ENCODE measurements around the gene TMEM88.
"Not testable (repeated sequence)": the region's sequence is repeated elsewhere in the genome, so short reads cannot be mapped to it uniquely, and the experiment has no call there.

TMEM88 gene

DNA sequence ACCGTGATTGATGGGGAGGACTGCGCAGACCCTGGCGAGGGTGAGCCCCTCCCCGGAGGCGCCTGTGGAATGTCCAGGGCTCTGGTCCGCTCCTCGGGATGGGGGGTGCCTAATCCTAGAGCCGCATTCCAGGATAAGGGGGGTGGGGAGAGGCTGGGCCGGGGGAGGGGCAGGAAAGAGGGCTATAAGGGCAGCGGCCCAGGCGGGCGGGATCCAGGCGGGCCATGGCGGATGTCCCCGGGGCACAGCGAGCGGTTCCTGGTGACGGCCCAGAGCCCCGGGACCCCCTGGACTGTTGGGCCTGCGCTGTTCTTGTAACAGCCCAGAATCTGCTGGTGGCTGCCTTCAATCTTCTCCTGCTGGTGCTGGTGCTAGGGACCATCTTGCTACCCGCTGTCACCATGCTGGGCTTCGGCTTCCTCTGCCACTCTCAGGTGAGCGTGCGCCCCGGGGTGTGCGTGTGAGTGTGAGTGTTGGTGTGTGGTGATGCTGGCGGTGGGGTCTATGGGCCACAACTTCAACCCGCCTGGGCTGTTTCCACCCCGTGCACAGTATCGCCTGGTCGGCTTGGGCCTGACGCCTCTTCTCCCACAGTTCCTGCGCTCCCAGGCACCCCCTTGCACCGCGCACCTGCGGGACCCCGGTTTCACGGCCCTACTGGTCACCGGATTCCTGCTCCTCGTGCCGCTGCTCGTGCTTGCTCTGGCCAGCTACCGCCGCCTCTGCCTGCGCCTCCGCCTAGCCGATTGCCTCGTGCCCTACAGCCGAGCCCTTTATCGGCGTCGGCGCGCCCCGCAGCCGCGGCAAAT is at the start of gene TMEM88:
Gene TMEM88 (plus strand): TSS at position 216 of the 809 bp plus-strand sequence. CDS start 9 bp downstream, at position 225.
- DNase-seq, result peak; percentile 20 to 34

DNA sequence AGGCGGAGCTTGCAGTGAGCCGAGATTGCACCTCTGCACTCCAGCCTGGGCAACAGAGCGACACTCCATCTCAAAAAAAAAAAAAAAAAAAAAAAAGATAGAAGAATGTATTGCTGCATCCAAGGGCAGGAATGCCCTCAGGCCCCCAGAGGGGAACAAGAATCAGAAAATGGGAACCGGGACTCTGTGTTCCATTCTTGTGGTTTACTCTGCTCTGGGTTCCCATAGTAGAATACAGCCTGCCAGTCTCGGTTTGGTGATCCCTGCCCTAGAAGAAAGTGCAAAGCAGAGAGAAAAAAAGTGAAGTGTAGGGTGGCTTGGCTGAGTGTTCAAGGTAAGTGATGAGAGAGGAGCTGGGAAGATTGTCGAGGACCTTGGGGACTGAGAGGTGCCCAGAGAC is 48.3 kb upstream of the TMEM88 start:
- DNase-seq, result no peak

DNA sequence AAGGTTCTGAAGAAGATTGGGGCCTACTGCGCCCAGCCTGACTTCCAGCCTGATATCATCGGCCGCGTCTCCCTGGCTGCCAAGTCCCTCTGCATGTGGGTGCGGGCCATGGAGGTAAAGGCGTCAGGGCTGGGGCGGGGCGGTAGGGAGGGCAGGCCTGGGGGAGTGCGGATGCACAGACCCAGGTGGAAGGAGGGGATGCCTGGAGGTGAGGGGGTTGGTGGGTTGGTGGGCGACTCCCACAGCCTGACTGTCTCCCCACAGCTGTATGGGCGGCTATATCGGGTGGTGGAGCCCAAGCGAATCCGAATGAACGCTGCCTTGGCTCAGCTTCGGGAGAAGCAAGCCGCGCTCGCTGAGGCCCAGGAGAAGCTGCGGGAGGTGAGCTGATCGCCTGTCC is 47.7 kb upstream of the TMEM88 start:
- no peak for DNase-seq

GRCh38 chr17:7809086-7809790 is 45.6 kb upstream of the TMEM88 start:
- no peak for DNase-seq

DNA sequence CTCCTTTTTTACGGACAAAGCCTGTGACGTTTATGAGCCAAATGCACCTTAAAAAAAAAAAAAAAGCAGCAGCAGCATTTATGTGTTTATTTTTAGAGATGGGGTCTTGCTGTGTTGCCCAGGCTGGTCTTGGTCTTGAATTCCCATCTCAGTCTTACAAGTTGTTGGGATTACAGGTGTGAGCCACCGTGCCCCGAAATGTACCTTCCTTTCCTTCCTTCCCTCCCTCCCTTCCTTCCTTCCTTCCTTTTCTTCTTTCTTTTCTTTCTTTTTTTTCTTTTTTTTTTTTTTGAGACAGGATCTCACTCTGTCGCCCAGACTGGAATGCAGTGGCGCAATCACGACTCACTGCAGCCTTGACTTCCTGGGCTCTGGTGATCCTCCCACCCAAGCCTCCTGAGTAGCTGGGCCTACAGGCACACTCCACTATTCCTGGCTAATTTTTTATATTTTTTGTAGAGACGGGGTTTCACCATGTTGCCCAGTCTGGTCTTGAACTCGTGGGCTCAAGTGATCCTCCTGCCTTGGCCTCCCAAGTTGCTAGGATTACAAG is 45.0 kb upstream of the TMEM88 start:
- DNase-seq, result not testable (repeated sequence)

GRCh38 chr17:7811251-7811650 is 43.6 kb upstream of the TMEM88 start:
- DNase-seq, result no peak

GRCh38 chr17:7814969-7815368 is 39.9 kb upstream of the TMEM88 start:
- no peak for DNase-seq

DNA sequence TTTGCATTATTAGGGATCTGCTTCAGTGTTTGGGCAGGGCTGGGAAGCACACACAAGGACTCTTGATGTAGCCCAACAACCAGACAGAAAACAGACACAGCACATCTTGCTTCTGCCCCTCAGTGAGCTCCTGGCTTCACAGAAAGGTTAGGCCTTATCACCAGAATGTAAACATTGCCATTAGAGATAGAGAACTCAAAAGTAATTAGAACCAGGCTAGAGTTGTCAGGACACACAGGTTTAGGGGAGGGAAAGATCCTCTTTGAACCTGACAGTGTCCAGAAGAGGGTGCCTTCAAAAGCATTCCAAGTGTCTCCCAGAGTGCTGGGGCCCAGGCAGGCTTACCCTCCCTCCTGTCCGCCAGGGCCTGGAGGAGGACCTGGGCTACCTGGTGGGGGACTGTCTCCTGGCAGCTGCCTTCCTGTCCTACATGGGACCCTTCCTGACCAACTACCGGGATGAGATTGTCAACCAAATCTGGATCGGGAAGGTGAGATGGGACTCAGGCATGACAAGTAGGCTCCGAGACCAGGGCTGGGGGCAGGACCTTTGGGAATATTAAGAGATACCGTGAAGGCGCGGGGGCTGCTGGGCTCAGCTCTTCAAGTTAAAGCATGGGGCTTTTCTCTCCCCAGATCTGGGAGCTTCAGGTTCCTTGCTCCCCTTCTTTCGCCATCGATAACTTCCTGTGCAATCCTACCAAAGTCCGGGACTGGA is 37.8 kb upstream of the TMEM88 start:
- DNase-seq, result no peak

GRCh38 chr17:7817643-7817964 is 37.3 kb upstream of the TMEM88 start:
- no peak for DNase-seq

DNA sequence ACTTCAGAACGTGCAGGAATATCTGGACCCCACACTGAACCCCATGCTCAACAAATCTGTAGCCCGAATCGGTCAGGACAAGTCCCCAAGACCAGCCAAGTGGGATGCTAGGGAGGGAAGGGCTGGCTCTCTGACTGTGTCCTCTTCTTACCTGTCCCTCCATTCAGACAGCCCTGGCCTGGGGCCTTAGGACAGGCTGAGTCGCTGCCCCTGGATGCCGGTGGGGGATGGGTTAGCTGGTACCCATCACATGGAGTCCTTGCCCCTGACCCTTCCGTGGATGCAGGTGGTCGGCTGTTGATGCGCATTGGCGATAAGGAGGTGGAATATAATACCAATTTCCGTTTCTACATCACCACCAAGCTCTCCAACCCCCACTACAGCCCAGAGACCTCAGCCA is 36.8 kb upstream of the TMEM88 start:
- no peak for DNase-seq

GRCh38 chr17:7818746-7819645 is 35.9 kb upstream of the TMEM88 start:
- DNase-seq, result no peak

- no peak for DNase-seq
Observed at GRCh38 chr17:7820231-7820630, 34.6 kb upstream of the TMEM88 start.

DNA sequence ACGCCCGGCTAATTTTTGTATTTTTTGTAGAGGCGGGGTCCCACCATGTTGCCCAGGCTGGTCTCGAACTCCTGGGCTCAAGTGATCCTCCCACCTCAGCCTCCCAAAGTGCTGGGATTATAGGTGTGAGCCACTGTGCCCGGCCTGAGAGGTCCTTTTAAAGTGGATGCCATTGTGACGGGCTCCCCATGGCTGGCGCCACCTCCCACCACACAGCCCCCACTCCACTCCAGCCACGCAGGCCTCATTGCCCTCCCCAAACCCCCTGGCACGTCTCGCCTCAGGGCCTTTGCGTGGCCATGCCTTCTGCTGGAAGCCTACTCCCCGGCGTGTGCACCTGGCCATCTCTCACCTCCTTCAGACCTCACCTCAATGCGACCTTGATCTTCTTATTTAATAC is 32.7 kb upstream of the TMEM88 start:
- no peak for DNase-seq

DNA sequence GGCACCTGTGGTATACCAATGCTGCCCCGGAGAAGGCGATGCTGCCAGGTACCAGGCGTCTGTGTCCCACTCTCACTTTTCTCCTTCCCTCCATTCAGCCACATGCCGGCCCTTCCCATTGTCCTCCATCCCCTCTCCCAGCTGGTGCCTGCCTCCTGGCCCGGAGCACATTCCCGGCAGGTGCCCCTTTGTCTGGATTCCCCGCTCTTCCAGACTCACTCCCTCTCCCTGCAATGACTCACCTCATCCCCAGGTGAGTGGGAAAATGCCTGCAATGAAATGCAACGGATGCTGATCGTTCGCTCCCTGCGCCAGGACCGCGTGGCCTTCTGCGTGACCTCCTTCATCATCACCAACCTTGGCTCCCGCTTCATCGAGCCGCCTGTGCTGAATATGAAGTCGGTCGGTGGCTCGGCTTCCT is 31.3 kb upstream of the TMEM88 start:
- no peak for DNase-seq

DNA sequence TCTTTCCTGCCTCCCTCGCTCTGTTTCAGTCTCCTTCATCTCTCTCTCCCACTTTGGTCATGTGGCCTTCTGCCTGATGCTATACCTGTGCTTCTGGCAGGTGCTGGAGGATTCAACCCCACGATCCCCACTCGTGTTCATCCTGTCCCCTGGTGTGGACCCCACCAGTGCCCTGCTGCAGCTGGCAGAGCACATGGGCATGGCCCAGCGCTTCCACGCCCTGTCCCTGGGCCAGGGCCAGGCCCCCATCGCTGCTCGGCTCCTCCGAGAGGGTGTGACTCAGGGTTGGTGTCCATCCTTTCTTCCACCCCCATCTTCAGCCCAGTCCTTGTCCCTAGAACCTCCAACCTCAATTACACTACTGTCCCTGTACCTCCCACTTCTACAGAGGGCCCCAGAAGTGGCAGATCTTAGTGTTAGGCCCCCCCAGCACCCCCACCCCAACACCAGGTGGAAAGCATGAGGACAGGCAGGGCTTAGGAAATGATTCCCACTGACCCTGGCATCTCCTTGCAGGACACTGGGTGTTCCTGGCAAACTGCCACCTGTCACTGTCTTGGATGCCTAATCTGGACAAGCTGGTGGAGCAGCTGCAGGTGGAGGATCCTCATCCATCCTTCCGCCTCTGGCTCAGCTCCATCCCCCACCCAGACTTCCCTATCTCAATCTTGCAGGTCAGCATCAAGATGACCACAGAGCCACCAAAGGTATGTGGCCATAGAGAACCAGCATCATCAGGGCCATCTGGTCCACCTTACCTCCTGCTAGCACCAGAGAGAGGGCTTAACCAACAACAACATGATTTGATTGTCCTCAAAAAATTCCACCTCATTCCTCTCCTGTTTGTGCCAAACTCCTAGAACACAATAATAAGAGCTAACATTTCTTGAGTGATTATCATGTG is 30.6 kb upstream of the TMEM88 start:
- DNase-seq, result no peak

DNA sequence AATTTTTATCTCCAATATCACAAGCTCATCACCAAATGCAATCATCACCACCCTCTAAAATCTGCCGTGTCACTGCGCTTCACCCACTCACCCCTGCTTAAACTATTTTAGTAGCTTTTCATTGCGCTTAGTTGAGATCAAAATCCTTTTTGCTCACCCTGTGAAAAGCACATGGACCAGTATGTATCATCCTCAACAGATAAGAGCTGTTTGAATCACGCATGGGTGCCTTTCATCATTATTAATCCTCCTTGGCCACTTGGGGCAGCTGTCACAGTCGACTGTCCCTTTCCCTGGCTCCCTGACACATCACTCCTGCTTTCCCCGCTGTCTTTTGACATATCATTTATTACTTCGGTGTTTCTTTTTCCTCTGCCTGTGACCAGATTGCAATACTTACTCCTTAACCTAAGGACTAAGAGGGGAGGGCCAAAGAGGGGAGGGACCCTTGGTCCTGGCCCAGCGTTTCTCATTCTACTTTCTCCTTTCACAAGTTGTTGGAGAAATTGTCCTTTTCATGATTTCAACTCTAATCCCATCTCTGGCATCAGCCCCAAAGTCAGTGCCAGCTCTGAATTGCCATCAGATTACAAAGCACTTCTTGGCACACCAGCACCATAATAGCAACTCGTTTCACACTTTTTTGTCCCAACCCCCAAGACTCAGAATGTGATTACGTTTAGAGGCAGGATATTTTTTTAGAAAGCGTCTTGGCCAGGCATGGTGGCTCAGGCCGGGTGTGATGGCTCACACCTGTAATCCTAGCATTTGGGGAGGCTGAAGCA is 29.5 kb upstream of the TMEM88 start:
- DNase-seq, result no peak

DNA sequence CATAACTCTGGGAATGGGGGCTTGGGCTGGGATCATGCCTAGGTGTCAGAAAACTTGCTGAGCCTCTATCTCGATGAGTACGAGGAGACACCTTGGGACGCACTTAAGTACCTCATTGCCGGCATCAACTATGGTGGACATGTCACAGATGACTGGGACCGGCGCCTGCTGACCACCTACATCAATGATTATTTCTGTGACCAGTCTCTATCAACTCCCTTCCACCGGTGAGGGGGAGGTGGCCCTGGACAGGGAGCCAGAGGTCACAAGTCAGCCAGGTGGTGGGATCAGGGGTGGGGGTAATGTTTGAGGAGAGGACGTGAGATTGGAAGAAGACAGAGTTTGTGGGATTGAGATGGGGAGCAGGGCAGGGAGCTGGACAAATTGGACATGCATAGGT is 24.2 kb upstream of the TMEM88 start:
- no peak for DNase-seq

DNA sequence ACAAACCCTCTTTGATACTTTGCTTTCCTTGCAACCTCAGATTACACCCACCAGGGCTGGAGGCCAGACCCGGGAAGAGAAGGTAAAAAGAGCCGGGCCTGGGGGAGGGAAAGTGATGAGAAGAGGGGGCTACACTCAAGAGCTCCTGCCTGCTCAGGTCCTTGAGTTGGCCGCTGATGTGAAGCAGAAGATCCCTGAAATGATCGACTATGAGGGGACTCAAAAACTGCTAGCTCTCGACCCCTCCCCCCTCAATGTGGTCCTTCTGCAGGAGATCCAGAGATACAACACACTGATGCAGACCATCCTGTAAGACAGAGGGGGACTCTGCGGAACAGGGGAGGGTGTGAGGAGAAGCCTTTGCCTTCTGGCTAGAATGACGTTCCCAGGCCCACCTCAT is 23.6 kb upstream of the TMEM88 start:
- no peak for DNase-seq

GRCh38 chr17:7832431-7832830 is 22.4 kb upstream of the TMEM88 start:
- no peak for DNase-seq

DNA sequence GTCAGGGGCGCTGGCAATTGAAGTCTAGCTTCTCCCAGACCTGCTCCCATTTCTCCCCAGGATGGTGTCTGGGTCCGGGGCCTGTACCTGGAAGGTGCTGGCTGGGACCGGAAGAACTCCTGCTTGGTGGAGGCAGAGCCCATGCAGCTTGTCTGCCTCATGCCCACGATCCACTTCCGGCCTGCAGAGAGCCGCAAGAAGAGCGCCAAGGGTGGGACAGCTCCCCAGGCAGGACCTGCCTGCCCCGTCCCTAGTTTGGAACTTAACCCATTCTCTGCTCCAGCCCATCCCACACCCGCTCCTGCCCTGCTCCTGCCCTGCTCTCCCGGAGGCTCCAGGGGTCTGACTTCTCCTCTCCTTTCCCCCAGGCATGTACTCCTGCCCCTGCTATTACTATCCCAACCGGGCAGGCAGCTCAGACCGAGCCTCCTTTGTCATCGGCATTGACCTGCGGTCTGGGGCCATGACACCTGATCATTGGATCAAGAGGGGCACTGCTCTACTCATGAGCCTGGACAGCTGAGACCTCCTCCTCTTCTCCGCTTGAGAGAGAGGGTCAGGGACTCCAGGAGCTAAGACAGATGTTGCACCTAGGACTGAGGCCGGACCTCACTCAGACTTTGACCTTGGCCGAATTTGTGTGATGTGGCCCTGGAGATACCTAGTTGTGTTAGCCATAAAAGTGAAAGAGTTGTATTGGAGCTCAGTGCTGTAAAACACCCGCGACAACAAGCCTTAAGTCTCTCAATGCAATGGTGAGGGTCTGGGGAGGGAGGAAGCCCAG is 21.7 kb upstream of the TMEM88 start:
- DNase-seq, result no peak

Data from stimulated activated CD4-positive, alpha-beta T cell treated with anti-CD3 and anti-CD28 coated beads, Interleukin-2, amount 100 ng/mL, for 24 hours (primary cell).